Measurements from ENCODE around the gene ZNF277. TPM values are rescaled to one million over a fixed set of nuclear protein-coding genes. Genes with fewer than 3 reads are reported as not detected.

ZNF277 gene
- total RNA-seq, 4 donors from 2014 or later = 14.4 to 44.9 (median 21.4) TPM

GRCh38 chr7:112189691-112190090 lies 16.8 kb upstream of the ZNF277 start:
- H3K36me3 ChIP-seq = no peaks in the 10 kb centered on the region
- H3K27ac ChIP-seq = no peak overlapping the region
- no peak for DNase-seq
- TF ChIP-seq, protein P1, sequence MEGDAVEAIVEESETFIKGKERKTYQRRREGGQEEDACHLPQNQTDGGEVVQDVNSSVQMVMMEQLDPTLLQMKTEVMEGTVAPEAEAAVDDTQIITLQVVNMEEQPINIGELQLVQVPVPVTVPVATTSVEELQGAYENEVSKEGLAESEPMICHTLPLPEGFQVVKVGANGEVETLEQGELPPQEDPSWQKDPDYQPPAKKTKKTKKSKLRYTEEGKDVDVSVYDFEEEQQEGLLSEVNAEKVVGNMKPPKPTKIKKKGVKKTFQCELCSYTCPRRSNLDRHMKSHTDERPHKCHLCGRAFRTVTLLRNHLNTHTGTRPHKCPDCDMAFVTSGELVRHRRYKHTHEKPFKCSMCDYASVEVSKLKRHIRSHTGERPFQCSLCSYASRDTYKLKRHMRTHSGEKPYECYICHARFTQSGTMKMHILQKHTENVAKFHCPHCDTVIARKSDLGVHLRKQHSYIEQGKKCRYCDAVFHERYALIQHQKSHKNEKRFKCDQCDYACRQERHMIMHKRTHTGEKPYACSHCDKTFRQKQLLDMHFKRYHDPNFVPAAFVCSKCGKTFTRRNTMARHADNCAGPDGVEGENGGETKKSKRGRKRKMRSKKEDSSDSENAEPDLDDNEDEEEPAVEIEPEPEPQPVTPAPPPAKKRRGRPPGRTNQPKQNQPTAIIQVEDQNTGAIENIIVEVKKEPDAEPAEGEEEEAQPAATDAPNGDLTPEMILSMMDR (IDR thresholded peaks at IDR 0.05) = no peak
- TF ChIP-seq POLR2A (IDR thresholded peaks at IDR 0.05) = no peak
- H3K9me3 ChIP-seq = no peaks in the 10 kb centered on the region
- no peaks in the 10 kb centered on the region for H3K4me1 ChIP-seq
- H3K27me3 ChIP-seq = no peaks in the 10 kb centered on the region
- no peak overlapping the region for H3K4me3 ChIP-seq
- intact Hi-C loops (cut with DNase I; ENCODE audit: low total_unique reads) = no loop called here

GRCh38 chr7:112190120-112190519 lies 16.4 kb upstream of the ZNF277 start:
- Histone ChIP-seq H3K4me3 (no peak overlapping the region), H3K9me3 (no peaks in the 10 kb centered on the region), H3K4me1 (no peaks in the 10 kb centered on the region), H3K27me3 (no peaks in the 10 kb centered on the region), H3K36me3 (no peaks in the 10 kb centered on the region), H3K27ac (no peak overlapping the region)
- TF ChIP-seq POLR2A (IDR thresholded peaks at IDR 0.05) = no peak
- TF ChIP-seq, protein P1 (IDR thresholded peaks at IDR 0.05) = no peak
- no peak for DNase-seq
- intact Hi-C loops (cut with DNase I; ENCODE audit: low total_unique reads) = no loop called here

DNA sequence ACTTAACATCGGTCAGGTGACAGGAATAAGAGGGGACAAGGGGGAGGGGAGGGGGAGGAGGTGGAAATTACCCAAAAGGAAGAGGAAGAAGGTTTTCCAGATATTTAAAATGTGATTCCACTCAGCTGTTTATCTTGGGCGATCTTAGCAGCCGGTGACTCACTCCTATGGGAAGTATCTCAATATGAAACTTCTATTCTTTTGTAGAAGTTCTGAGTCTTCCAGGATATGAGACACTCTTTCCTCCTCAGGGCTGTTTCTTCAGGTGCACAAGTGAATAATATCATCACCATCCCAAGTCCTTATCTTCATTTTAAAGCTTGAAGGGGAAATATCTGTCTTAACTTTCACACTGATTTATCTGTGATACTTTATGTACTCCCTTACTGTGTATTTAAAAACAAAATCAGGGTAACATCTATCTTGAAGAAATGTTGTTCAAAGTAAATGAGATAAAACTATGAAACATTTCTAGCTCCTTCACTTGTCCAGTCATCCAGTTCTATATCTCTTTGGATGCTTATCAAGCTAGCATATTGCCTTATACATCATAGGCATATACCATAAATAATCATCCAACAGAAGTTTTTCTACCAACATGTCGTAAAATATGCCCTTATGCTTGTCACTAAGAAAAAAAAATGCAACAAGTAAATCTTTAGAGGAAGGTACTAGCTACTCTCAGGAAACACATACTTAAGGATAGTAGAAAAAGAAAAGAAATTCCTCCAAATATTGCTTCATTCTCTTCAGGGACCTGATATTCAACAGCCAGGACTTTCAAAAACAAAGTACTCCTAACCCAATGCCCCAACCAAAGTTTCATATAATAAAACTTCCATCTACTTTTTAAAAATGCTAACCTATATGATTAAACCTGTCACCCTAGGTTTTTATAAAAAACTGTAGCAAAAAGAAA lies 14.0 kb upstream of the ZNF277 start:
- TF ChIP-seq, protein P1 (IDR thresholded peaks at IDR 0.05) = no peak
- TF ChIP-seq POLR2A (IDR thresholded peaks at IDR 0.05) = no peak
- Histone ChIP-seq H3K36me3 (no peaks in the 10 kb centered on the region), H3K27me3 (no peaks in the 10 kb centered on the region), H3K4me3 (no peak overlapping the region), H3K9me3 (no peaks in the 10 kb centered on the region), H3K27ac (peak overlapping the region in 1 of 2 donors; percentile 28), H3K4me1 (no peaks in the 10 kb centered on the region)
- intact Hi-C loops (cut with DNase I; ENCODE audit: low total_unique reads) = no loop called here
- peak in 1 of 2 donors; percentile 54 for DNase-seq

GRCh38 chr7:112193915-112194502 lies 12.5 kb upstream of the ZNF277 start:
- TF ChIP-seq, protein P1 (IDR thresholded peaks at IDR 0.05) = no peak
- no peak for TF ChIP-seq POLR2A (IDR thresholded peaks at IDR 0.05)
- Histone ChIP-seq H3K4me3 (no peak overlapping the region), H3K27me3 (no peaks in the 10 kb centered on the region), H3K9me3 (no peaks in the 10 kb centered on the region), H3K36me3 (no peaks in the 10 kb centered on the region), H3K27ac (no peak overlapping the region), H3K4me1 (no peaks in the 10 kb centered on the region)
- intact Hi-C loops (cut with DNase I; ENCODE audit: low total_unique reads) = no loop called here
- no peak for DNase-seq

DNA sequence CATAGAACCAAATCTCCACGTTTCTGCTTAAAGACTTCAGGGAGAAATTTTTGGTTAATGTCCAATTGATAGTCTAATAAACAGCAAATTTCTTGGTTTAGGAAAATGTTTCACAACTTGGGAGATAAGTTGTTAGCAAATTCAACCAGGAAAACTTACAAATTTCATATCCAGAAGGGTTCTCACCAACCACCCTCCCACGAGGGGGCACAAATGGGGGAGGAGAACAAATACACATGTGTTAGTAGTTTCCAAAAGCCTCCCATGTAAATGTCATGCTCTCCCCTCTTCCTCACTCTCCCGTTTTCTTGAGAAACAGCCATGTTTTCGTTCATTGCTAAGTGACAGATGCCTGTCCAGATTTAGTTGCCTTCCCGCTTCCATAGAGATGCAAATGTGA lies 10.8 kb upstream of the ZNF277 start:
- no peak for TF ChIP-seq POLR2A (IDR thresholded peaks at IDR 0.05)
- TF ChIP-seq, protein P1 (IDR thresholded peaks at IDR 0.05) = no peak
- Histone ChIP-seq H3K4me3 (no peak overlapping the region), H3K27me3 (no peaks in the 10 kb centered on the region), H3K9me3 (no peaks in the 10 kb centered on the region), H3K36me3 (no peaks in the 10 kb centered on the region), H3K27ac (no peak overlapping the region), H3K4me1 (no peaks in the 10 kb centered on the region)
- no peak for DNase-seq
- intact Hi-C loops (cut with DNase I; ENCODE audit: low total_unique reads) = no loop called here
